ENCODE data around the gene TSPAN16. TPM values are rescaled to one million over a fixed set of nuclear protein-coding genes. Genes with fewer than 3 reads are reported as not detected.

Gene TSPAN16
- total RNA-seq, 2 donors from 2014 or later, result not detected

DNA sequence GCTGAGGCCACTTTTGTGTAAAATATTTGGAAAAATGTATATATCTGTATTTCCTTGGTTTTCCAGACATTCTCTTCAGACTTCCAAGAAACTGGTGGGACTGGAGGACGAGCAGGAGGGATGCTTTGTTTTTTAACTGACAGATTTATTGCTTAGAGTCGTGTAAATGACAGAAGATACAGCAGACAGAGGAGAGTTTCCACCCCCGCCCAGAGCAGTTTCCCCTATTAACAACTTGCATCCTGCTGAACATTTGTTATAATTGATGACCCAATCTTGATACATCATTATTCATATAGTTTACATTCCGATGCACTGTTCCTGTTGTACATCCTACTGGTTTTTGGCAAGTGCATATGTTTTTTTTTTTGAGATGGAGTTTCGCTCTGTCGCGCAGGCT is 26.6 kb upstream of the TSPAN16 start:
- no peak overlapping the region for H3K4me3 ChIP-seq
- no peaks in the 10 kb centered on the region for H3K27me3 ChIP-seq (replicated peaks; ENCODE audit: insufficient read depth)
- no peak for DNase-seq (ENCODE audit: low spot score)
- H3K36me3 ChIP-seq, result no peaks in the 10 kb centered on the region
- H3K9me3 ChIP-seq, result no peaks in the 10 kb centered on the region
- TF ChIP-seq, protein P1, sequence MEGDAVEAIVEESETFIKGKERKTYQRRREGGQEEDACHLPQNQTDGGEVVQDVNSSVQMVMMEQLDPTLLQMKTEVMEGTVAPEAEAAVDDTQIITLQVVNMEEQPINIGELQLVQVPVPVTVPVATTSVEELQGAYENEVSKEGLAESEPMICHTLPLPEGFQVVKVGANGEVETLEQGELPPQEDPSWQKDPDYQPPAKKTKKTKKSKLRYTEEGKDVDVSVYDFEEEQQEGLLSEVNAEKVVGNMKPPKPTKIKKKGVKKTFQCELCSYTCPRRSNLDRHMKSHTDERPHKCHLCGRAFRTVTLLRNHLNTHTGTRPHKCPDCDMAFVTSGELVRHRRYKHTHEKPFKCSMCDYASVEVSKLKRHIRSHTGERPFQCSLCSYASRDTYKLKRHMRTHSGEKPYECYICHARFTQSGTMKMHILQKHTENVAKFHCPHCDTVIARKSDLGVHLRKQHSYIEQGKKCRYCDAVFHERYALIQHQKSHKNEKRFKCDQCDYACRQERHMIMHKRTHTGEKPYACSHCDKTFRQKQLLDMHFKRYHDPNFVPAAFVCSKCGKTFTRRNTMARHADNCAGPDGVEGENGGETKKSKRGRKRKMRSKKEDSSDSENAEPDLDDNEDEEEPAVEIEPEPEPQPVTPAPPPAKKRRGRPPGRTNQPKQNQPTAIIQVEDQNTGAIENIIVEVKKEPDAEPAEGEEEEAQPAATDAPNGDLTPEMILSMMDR (IDR thresholded peaks at IDR 0.05), result no peak
- H3K4me1 ChIP-seq (ENCODE audit: control insufficient read depth in 1 of 2, low read depth in 2 of 2), result no peaks in the 10 kb centered on the region
- no peak for ATAC-seq (ENCODE audit: insufficient number of reproducible peaks, low FRiP score, low read depth)
- H3K27ac ChIP-seq, result no peak overlapping the region

DNA sequence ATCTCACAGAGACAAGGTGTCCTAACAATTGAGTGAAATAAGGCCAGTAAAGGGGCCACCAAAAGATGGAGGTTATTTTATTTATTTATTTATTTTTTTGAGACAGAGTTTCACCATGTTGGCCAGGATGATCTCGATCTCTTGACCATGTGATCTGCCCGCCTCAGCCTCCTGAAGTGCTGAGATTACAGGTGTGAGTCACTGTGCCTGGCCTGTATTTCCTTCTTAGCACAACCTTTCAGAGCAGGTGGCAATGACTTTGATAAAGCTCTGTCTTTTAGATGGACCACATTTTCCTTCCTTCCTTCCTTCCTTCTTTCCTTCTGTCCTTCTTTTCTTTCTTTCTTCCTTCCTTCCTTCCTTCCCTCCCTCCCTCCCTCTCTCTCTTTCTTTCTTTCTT is 22.7 kb upstream of the TSPAN16 start:
- Histone ChIP-seq H3K4me3 (no peak overlapping the region), H3K36me3 (no peaks in the 10 kb centered on the region), H3K27me3 (replicated peaks; ENCODE audit: insufficient read depth) (no peaks in the 10 kb centered on the region), H3K4me1 (ENCODE audit: control insufficient read depth in 1 of 2, low read depth in 2 of 2) (no peaks in the 10 kb centered on the region), H3K27ac (no peak overlapping the region), H3K9me3 (no peaks in the 10 kb centered on the region)
- TF ChIP-seq, protein P1 (IDR thresholded peaks at IDR 0.05), result no peak
- DNase-seq (ENCODE audit: low spot score), result no peak
- ATAC-seq (ENCODE audit: insufficient number of reproducible peaks, low FRiP score, low read depth), result no peak

DNA sequence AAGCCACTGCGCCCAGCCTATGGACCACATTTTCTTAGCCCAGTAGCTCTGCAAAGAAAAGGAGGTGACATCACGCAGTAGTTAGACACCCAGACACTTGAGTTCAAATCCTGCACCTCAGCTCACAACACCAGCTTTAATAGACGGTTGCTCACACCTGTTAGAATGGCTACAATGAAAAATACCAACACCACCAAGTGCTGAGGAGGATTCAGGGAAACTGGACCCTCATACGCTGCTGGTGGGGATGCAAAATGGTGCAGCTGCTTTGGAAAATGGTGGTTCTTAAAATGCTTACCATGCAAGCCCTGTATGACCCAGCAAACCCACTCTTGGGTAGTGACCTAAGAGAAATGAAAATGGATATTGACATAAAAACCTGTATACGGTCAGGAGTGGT is 22.0 kb upstream of the TSPAN16 start:
- Histone ChIP-seq H3K36me3 (no peaks in the 10 kb centered on the region), H3K9me3 (no peaks in the 10 kb centered on the region), H3K27ac (no peak overlapping the region), H3K4me1 (ENCODE audit: control insufficient read depth in 1 of 2, low read depth in 2 of 2) (no peaks in the 10 kb centered on the region), H3K27me3 (replicated peaks; ENCODE audit: insufficient read depth) (no peaks in the 10 kb centered on the region), H3K4me3 (no peak overlapping the region)
- TF ChIP-seq, protein P1 (IDR thresholded peaks at IDR 0.05), result no peak
- ATAC-seq (ENCODE audit: insufficient number of reproducible peaks, low FRiP score, low read depth) (no peak), DNase-seq (ENCODE audit: low spot score) (no peak)

DNA sequence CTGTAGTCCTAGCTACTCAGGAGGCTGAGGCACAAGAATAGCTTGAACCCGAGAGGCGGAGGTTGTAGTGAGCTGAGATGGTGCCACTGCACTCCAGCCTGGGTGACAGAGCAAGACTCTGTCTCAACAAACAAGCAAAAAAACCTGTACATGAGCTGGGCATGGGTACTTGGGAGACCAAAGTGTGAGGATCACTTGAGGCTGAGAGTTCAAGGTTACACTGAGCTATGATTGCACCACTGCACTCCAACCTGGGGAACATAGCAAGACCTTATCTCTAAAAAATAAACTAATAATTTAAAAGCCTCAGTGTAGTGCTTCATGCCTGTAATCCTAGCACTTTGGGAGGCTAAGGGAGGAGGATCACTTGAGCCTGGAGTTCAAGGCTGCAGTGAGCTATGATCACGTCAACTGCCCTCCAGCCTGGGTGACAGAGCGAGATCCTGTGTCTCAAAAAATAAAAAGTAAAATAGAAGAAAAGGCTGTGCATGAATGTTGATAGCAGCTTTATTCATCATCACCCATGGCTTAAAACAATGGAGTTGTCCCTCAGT is 21.4 kb upstream of the TSPAN16 start:
- Histone ChIP-seq H3K27ac (no peak overlapping the region), H3K9me3 (no peaks in the 10 kb centered on the region), H3K36me3 (no peaks in the 10 kb centered on the region), H3K4me3 (no peak overlapping the region), H3K4me1 (ENCODE audit: control insufficient read depth in 1 of 2, low read depth in 2 of 2) (no peaks in the 10 kb centered on the region), H3K27me3 (replicated peaks; ENCODE audit: insufficient read depth) (no peaks in the 10 kb centered on the region)
- no peak for DNase-seq (ENCODE audit: low spot score)
- no peak for ATAC-seq (ENCODE audit: insufficient number of reproducible peaks, low FRiP score, low read depth)
- TF ChIP-seq, protein P1 (IDR thresholded peaks at IDR 0.05), result no peak

DNA sequence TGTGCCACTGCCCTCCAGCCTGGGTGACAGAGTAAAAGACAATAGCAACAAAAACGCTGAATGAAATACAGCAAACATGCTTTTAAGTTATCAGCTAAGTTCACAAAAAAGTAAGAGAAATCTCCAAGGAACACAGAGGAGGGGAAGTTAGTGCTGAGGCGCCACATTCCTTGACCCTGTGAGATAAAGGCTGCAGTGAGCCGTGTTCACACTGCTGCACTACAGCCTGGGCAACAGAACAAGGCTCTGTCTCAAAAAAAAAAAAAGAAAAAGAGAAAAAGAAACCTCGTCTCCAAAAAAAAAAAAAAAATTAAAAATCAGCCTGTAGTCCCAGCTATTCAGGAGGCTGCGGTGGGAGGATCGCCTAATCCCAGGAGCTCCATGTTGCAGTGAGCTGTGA is 17.3 kb upstream of the TSPAN16 start:
- Histone ChIP-seq H3K4me3 (no peak overlapping the region), H3K9me3 (no peaks in the 10 kb centered on the region), H3K4me1 (ENCODE audit: control insufficient read depth in 1 of 2, low read depth in 2 of 2) (no peaks in the 10 kb centered on the region), H3K27me3 (replicated peaks; ENCODE audit: insufficient read depth) (no peaks in the 10 kb centered on the region), H3K36me3 (no peaks in the 10 kb centered on the region), H3K27ac (no peak overlapping the region)
- DNase-seq (ENCODE audit: low spot score) (no peak), ATAC-seq (ENCODE audit: insufficient number of reproducible peaks, low FRiP score, low read depth) (no peak)
- TF ChIP-seq, protein P1 (IDR thresholded peaks at IDR 0.05), result no peak

Data from thoracic aorta (tissue), 2 donors.